C4-2B (cell line): ENCODE data around the gene TTC16.
"Not testable (repeated sequence)": the region's sequence is repeated elsewhere in the genome, so short reads cannot be mapped to it uniquely, and the experiment has no call there.

Source experiments
- H3K27ac ChIP-seq: fragments of 450-650 bp; 2 replicates; pipeline ENCODE4 v1.5.1; 2017
- ZFX ChIP-seq: fragments of 450-650 bp; IDR thresholded peaks from 2 replicates; pipeline ENCODE4 v1.6.1; 2017
- TF ChIP-seq, protein P1 (sequence below): fragments of 450-650 bp; conservative IDR thresholded peaks from 2 replicates; pipeline ENCODE4 v1.5.1; 2017; ENCODE audit warnings: mild to moderate bottlenecking

The TTC16 gene

DNA sequence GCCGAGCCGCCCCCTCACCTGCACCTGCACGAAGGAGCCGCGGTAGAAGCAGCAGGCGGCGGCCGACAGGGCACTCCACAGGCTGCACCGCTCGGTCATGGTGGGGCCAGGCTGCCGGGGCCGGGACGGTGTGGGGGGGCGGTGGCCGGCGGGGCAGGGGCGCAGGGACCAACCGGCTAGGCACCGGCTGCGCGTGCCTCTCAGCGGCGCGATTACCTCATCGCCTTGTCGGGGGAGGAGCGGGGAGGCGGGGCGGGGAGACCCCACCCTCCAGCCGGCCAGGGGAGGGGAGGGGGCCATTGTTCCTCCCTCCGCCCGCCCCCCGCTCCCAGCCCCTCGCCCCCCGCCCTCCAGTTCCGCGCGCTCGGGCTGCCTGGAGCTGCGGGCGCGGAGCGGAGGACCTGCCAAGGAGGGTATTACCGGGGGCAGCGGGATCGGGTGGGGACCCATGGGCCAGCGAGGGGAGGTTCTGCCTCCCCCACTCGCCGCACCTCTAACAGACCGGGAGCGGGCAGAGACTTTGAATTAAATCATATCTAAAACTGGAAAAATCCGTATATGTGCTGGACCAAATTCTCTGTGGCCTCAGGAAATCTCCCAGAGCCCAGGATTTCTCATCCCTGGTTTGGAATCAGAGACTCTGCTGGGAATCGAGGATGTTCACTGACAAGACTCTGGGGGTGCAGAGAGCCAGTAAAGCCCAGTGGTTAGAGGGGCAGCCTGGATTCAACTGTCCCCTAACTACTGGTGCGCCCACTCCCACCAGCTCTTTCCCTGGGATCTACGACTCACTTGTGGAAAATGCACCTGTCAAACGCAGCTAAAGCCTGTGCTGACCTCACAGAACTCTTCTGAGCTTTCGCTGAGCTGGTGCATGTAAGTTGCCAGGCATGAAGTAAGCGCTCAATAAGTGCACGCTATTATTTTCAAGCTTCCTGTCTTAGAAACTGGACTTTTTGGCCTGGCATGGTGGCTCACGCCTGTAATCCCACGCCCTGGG lies 39.5 kb downstream of the TTC16 start:
- no peak overlapping the region for H3K27ac ChIP-seq

DNA sequence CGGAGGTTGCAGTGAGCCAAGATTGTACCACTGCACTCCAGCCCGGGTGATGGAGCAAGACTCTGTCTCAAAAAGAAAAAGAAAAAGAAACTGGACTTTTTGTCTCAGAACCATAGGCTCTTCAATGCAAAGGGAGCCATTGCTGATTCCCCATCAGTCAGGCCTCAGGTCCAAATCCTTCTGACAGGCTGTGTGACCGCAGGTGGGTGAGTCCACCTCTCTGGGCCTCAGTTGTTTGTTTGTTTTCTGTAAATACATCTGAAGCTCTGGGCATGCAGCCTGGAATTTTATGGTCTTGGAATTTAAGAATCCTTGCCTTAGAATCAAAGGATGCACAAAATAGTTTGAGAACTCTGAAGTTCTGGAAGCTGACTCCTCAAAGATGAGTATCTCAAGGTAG lies 40.4 kb downstream of the TTC16 start:
- TF ChIP-seq, protein P1, sequence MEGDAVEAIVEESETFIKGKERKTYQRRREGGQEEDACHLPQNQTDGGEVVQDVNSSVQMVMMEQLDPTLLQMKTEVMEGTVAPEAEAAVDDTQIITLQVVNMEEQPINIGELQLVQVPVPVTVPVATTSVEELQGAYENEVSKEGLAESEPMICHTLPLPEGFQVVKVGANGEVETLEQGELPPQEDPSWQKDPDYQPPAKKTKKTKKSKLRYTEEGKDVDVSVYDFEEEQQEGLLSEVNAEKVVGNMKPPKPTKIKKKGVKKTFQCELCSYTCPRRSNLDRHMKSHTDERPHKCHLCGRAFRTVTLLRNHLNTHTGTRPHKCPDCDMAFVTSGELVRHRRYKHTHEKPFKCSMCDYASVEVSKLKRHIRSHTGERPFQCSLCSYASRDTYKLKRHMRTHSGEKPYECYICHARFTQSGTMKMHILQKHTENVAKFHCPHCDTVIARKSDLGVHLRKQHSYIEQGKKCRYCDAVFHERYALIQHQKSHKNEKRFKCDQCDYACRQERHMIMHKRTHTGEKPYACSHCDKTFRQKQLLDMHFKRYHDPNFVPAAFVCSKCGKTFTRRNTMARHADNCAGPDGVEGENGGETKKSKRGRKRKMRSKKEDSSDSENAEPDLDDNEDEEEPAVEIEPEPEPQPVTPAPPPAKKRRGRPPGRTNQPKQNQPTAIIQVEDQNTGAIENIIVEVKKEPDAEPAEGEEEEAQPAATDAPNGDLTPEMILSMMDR = no peak
- TF ChIP-seq ZFX = no peak
- no peak overlapping the region for H3K27ac ChIP-seq

More for the DNA sequence above, 39.5 kb downstream of the TTC16 start:
- TF ChIP-seq, protein P1 = no peak
- TF ChIP-seq ZFX = no peak

DNA sequence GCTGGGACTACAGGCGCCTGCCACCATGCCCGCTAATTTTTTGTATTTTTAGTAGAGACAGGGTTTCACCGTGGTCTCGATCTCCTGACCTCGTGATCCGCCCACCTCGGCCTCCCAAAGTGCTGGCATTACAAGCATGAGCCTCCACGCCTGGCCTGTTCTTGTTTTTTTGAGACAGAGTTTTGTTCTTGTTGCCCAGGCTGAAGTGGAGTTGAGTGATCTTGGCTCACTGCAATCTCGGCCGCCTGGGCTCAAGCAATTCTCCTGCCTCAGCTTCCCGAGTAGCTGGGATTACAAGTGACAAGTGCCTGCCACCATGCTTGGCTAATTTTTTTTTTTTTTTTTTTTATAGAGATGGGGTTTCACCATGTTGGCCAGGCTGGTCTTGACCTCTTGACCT lies 40.9 kb downstream of the TTC16 start:
- H3K27ac ChIP-seq = not testable (repeated sequence)

DNA sequence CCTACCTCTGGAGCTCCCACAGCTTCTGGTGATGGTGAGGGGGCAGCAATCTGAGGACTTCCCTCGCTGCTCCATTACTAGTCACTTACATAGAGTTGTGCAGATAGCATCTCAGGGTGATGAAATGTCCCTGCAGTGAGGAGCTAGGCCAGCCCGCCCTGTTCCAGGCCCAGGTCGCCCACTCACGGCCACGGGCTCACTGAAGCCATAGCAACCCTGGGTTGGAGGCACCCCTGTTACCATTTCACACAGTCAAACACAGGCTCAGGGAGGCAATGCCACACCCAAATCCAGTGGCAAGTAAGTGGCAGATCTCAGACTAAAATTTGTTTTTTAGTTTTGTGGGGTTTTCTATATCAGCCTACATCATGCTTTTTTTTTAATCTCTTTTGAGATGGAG lies 43.0 kb downstream of the TTC16 start:
- TF ChIP-seq ZFX = no peak
- TF ChIP-seq, protein P1 = no peak
- H3K27ac ChIP-seq = no peak overlapping the region

DNA sequence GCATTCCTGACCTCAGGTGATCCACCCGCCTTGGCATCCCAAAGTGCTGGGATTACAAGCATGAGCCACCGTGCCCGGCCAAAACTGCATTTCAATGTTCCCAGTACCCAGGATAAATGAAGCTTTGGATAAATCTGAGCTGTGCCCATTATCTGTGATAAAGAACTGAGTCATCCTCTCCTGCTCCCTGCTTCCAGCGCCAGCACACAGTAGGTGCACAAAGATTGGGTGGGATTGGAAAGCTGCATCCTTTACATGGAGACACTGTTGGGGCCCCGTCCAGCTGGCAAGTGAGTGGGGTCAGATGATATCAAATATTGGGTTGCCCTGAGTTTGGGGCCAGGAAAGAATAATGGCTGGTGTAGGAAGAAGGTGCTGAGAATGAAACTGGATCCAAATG lies 45.2 kb downstream of the TTC16 start:
- no peak overlapping the region for H3K27ac ChIP-seq
- TF ChIP-seq, protein P1 = no peak
- TF ChIP-seq ZFX = no peak

DNA sequence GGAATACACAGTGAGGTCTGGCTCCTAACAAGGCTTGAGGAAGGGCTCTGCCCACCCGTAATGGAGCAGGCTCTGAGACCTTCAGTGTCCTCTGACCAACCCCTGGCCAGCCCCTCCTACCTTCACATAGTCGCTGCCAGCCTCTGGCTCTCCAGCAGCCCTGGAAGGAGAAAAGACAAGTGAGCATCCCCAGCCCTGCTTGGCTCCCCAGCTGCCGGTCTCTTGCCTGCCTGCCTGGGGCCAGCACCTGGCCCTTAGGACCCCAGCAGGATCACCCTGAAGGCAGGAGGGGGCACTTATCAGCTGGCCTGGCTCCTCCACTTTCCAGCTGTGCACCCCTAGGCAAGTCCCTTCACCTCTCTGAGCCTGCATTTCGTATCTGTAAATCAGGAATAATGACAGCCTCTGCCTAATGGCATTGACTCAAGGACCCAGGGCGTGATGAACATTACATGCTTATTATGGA lies 45.6 kb downstream of the TTC16 start:
- H3K27ac ChIP-seq = no peak overlapping the region
- no peak for TF ChIP-seq ZFX
- TF ChIP-seq, protein P1 = no peak

DNA sequence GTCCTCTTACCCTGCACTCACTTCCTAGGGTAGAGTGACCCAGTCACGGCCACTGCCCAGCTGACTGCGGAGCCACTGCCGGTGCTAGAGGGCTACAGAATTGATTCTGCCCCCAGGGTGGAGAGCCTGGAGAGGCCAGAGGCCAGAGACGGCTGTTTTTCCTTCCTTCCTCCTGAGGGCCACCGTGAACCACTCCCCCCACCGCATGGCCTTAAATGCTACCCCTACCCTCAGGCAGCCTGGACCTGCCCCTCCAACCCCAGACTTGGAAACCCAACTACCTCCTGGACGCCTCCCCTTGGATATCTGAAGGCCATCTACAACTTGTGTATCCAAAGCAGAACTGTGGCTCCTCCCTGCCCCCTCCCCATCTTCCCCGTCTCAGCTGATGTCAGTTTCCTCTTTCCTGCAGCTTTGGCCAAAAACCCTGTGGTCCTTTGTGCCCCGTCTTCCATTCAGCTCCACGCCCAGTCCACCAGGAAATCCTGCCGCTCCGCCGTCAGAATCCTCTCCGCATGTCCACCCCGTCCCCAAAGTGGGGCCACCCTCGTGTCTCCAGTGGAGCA lies 46.3 kb downstream of the TTC16 start:
- no peak overlapping the region for H3K27ac ChIP-seq
- no peak for TF ChIP-seq ZFX
- TF ChIP-seq, protein P1 = no peak
